ENCODE results near the gene LIPA.
"Not testable (repeated sequence)": the region's sequence is repeated elsewhere in the genome, so short reads cannot be mapped to it uniquely, and the experiment has no call there.

DNA sequence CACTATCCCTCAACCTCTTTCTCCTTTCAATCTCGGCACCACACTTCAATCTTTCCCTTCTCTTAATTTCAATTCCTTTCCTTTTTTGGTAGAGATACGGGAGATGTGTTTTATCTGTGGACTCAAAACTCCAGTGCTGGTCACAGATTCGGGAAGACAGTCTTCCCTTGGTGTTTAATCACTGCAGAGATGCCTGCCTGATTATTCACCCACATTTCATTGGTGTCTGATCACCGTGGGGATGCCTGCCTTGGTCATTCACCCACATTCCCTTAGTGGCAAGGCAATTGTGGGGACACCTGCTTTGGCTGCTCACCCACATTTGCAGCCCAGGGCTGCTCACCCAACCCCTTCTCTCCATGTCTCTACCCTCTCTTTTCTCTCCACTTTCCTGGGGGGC lies 33.7 kb upstream of the LIPA start:
- TF ChIP-seq, protein P1, sequence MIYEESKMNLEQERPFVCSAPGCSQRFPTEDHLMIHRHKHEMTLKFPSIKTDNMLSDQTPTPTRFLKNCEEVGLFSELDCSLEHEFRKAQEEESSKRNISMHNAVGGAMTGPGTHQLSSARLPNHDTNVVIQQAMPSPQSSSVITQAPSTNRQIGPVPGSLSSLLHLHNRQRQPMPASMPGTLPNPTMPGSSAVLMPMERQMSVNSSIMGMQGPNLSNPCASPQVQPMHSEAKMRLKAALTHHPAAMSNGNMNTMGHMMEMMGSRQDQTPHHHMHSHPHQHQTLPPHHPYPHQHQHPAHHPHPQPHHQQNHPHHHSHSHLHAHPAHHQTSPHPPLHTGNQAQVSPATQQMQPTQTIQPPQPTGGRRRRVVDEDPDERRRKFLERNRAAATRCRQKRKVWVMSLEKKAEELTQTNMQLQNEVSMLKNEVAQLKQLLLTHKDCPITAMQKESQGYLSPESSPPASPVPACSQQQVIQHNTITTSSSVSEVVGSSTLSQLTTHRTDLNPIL (CRISPR knock-in tag; IDR thresholded peaks at IDR 0.05; ENCODE audit: low read depth), result not testable (repeated sequence)
- TF ChIP-seq, protein P2, sequence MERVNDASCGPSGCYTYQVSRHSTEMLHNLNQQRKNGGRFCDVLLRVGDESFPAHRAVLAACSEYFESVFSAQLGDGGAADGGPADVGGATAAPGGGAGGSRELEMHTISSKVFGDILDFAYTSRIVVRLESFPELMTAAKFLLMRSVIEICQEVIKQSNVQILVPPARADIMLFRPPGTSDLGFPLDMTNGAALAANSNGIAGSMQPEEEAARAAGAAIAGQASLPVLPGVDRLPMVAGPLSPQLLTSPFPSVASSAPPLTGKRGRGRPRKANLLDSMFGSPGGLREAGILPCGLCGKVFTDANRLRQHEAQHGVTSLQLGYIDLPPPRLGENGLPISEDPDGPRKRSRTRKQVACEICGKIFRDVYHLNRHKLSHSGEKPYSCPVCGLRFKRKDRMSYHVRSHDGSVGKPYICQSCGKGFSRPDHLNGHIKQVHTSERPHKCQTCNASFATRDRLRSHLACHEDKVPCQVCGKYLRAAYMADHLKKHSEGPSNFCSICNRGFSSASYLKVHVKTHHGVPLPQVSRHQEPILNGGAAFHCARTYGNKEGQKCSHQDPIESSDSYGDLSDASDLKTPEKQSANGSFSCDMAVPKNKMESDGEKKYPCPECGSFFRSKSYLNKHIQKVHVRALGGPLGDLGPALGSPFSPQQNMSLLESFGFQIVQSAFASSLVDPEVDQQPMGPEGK (CRISPR knock-in tag; IDR thresholded peaks at IDR 0.05; ENCODE audit: borderline replicate concordance), result not testable (repeated sequence)
- TF ChIP-seq ZFP3 (CRISPR knock-in tag; IDR thresholded peaks at IDR 0.05), result not testable (repeated sequence)
